ENCODE results near the gene KSR1.
"Not testable (repeated sequence)": the region's sequence is repeated elsewhere in the genome, so short reads cannot be mapped to it uniquely, and the experiment has no call there.

KSR1 gene

DNA sequence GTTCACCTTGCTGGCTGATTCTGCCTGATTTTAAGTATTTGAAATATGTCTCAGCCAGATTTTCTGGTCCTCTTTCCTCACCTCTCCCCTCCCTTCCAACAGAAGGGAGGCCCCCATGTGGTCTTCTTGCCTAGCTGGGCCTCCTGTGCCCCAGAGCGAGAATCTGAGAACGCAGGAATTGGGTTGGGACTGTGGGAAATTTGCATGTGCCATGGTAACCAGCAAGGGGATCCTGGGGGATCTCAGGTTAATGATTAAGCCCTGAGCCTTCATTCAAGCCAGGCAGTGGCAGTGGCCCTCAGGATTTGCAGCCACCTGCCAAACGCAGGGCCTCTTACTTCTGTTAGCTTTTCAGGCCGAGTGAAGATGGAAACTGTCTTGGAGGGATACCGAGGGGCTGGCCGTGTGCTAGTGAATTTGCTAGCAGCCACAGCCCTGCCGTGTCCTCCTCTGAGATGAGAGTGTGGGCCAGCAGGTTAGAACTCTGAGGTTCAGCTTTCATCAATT, 40.2 kb downstream of the KSR1 start:
- DNase-seq, result no peak

- DNase-seq, result no peak
Observed at GRCh38 chr17:27496971-27497370, 40.7 kb downstream of the KSR1 start.

GRCh38 chr17:27497696-27498095, 41.4 kb downstream of the KSR1 start:
- no peak for DNase-seq

DNA sequence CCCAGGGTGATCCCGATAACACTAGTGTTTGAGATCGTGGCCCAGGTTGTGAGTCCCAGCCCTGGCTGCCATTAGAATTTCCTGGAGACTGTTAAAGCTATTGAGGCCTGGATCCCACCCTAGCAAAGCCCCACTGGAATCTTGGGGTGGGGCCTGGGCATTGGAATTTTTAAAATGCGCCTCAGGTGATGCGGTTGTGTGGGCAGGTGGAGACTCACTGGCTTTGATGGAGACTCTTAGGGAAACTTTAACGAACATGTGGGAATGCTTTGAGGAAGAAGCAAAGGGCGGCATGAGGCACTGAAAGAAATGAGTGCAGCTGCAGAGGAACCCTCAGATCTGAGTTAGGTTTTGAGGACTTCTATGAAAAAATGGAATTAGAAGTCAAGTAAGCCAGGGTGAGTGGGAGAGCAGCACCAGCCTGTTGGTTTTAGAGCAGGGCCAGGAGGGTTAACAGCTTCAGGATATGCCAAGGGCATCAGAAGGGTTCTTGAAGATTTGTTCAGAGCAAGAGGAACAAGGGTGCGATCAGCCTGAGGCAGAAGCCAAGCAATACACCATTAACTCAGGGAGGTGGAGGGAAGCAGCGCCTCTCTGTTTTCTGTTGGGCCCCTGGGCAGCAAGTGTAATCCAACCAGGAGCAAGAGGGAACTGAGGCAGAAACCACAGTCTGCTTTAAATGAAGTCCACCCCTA, 42.5 kb downstream of the KSR1 start:
- DNase-seq, result no peak

GRCh38 chr17:27499451-27500265, 43.4 kb downstream of the KSR1 start:
- DNase-seq, result no peak

DNA sequence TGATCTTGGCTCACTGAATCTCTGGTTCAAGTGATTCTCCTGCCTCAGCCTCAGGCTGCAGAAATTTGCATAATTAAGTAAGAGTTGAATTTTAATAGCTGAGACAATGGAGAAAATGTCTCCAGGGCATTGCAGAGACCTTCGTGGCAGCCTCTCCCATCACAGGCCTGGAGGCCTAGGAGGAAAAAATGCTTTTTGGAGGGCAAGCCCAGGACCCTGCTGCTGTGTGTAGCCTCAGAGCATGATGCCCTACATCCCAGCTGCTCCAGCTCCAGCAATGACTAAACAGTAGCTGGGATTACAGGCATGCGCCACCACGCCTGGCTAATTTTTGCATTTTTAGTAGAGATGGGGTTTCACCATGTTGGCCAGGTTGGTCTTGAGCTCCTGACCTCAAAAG, 45.1 kb downstream of the KSR1 start:
- DNase-seq, result not testable (repeated sequence)

GRCh38 chr17:27502526-27503324, 46.5 kb downstream of the KSR1 start:
- peak; percentile 68 for DNase-seq

- DNase-seq, result no peak
Observed at GRCh38 chr17:27503611-27504010, 47.4 kb downstream of the KSR1 start.

- DNase-seq, result no peak
Observed at GRCh38 chr17:27504188-27504995, 48.1 kb downstream of the KSR1 start.

DNA sequence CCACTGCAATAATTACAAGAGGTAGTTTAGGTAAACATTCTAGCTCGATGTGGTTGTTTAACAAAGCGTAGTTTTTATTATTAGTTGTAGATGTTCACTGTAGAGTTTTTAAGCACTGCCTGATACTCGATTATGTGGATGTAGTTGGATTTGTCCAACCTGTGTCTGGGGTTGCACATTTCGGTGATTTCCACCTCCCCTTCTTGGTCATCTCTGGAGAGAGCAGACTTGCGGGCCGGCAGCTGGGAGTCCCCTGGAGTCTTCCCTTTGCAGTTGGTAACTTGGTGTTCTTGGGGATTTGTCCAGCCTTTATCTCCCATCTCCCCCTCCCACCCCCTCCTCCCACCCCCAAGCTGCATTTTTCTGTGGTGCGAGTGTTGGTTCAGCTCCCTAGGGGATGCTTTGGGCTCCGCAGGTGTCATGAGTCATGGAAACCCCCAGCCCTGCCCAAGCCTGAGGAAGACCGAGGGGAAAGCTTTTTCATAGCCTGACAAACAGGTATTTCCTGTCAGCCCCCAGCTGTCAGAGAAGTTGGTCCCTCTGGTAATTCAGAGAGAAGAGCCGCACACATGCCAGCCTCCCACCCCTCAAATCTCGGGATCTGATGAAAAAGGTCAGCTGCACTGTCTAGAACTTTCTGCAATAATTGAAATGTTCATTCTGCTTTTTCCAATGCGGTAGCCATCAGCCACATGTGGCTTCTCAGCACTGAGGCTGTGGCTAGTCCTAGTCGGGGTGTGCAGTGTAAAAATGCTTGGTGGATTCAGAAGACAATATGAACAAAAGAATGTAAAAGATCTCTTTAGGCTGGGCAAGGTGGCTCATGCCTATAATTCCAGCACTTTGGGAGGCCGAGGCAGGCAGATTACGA, 50.3 kb downstream of the KSR1 start:
- DNase-seq, result peak; percentile 98

GRCh38 chr17:27511168-27511883, 55.1 kb downstream of the KSR1 start:
- DNase-seq, result no peak

DNA sequence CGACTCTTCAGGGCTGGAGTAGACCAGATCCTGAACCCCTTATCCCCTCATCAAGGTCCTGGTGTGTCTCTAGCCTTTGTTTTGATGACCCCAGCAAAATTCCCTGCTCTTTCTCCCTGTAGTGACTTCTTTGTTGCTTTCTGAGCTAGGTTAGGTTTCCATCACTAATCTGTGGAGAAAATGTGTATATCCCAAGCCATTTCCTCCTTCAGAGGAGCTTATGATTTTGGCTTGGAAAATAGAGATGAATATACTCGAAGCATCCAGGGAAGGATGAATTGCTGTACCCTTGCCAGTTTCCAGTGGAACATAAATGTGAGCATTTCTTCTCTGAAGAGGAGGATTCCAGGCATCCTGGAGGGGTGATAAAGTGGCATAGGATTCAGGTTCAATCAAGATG, 55.8 kb downstream of the KSR1 start:
- no peak for DNase-seq

GRCh38 chr17:27512511-27513346, 56.5 kb downstream of the KSR1 start:
- DNase-seq, result no peak

DNA sequence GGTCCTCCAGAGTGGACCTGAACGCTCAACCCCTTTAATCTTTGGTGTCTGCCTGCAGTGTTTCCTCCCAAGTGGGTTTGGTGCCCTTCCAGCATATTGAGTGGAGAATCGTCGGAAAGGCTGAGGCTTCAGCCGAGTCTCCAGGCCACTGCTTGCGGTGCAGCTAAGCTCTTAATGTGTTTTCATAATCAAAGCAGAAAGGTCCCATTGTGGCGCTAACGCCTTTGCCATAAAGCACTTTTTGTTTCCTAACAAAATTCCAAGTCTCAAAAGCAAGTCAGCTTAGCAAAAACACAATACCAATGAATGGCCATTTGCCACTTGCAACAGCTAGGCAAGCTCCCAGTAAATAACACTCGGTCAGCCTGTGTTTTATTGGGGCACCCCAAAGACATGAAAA, 57.6 kb downstream of the KSR1 start:
- no peak for DNase-seq

DNA sequence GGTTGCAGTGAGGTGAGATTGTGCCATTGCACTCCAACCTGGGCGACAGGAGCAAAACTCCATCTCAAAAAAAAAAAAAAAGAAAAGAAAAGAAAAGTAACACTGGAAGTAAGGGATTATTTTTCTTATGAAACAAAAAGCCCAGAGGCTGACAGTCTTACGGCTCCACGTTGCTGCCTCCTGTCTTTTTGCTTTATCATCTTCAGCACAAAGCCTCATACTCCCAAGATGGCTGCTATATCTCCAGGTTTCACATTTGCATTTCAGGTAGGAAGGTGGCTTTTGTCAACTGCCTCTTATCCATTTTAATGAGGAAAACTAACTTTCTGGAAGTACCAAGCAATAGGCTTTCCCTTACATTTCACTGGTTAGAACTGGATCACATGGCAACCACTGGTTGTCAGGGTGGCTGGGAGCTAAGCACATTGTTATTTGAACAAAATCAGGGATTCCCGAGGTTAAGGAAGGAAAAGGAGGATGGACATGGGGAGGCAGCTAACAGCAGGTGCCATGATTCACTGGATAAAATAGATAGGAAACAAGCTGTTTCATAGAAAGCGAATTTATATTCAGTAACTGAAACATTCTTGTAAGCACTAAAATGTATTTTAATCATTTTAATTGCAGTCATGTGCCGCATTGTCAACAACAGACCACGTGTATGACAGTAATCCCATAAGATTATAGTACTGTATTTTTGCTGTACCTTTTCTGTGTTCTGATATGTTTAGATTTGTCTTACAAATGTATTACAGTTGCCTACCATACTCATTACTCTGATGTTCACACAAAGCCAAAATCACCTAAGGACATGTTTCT, 58.6 kb downstream of the KSR1 start:
- no peak for DNase-seq

- DNase-seq, result no peak
Observed at GRCh38 chr17:27518048-27518447, 61.8 kb downstream of the KSR1 start.

DNA sequence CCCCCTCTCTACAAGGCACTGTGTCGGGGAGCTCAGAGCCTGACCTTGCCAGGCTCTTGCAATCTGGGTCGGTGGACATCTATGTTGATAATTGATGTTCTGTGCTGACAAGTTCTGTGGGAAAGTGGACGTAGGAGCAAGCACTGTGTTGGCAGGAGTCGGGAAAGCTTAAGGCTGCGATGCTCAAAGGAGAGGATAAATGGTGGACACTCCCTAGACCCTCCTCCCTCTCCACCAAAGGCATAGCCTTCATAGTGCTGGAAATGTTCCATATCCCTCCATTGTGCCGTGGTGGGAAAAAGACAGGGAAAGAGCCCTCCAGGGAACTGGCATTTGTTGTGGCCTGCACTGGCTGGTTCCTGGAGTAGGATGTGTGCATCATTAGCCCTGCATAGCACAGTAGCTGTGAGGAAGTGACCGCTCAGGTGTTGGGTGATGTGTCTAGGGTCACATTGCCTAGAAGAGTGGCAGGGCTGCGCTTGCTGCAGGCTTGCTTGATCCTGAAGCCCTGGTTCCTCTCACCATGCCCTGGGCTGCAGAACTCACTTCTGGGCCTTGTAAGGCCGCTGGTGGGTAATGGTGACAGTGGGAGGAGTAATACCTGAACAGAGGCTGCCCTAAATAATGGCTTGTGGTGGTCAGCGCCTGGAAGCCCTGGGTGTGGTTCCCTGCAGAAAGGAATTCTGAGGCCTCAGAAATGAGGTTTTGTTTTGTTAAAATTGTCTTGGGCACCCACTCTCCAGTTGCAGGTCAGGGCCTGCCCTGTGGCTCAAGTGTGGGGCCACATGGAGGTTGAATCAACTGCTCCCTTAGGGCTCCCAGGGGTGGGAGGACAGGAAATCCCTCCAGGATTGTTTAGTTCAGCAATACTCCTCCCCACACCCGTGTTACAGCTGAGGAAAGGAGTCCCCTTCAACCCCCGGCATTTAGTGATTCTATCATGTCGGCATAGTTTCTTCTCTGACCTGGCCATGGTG, 62.6 kb downstream of the KSR1 start:
- DNase-seq, result no peak

GRCh38 chr17:27519550-27519949, 63.3 kb downstream of the KSR1 start:
- DNase-seq, result no peak

Measured in islet precursor cell (in vitro differentiated cells).